ENCODE measurements around the gene PIGK. TPM values are rescaled to one million over a fixed set of nuclear protein-coding genes. Genes with fewer than 3 reads are reported as not detected.

PIGK gene
- total RNA-seq, 2 experiments from 2014 or later = 15.4 to 16.6 TPM

DNA sequence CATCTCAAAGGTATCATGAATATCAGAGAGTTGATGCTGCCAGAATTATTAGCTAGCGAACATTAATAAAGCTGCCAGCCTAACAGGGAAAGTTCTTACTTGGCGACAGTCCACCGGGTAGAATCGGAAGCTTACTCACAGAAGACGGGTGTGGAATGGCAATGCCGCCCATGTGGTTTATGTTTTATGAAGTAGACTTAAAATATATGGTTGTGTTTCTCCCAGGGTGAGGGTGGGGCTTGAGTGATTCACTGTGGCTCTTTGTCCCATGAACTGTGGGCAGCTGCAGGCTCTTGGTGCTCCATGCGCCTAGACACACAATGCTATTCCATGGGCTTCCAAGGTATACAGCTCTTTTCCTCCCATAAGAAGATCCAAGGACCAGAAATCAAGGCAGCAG, 162.7 kb downstream of the PIGK start:
- ChIA-PET POLR2A (no interaction called here), CTCF (no interaction called here)
- Mint-ChIP-seq H3K36me3 (ENCODE audit: low read depth) (no peaks in the 10 kb centered on the region), H3K4me1 (ENCODE audit: low read depth) (no peaks in the 10 kb centered on the region), H3K27me3 (no peaks in the 10 kb centered on the region), H3K4me3 (no peak overlapping the region), H3K9me3 (no peaks in the 10 kb centered on the region), H3K27ac (no peak overlapping the region)
- no peak for DNase-seq
- intact Hi-C loops (cut with micrococcal nuclease) = no loop called here
- no peak for ATAC-seq
- TF ChIP-seq, protein P1, sequence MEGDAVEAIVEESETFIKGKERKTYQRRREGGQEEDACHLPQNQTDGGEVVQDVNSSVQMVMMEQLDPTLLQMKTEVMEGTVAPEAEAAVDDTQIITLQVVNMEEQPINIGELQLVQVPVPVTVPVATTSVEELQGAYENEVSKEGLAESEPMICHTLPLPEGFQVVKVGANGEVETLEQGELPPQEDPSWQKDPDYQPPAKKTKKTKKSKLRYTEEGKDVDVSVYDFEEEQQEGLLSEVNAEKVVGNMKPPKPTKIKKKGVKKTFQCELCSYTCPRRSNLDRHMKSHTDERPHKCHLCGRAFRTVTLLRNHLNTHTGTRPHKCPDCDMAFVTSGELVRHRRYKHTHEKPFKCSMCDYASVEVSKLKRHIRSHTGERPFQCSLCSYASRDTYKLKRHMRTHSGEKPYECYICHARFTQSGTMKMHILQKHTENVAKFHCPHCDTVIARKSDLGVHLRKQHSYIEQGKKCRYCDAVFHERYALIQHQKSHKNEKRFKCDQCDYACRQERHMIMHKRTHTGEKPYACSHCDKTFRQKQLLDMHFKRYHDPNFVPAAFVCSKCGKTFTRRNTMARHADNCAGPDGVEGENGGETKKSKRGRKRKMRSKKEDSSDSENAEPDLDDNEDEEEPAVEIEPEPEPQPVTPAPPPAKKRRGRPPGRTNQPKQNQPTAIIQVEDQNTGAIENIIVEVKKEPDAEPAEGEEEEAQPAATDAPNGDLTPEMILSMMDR (IDR thresholded peaks at IDR 0.05) = no peak

DNA sequence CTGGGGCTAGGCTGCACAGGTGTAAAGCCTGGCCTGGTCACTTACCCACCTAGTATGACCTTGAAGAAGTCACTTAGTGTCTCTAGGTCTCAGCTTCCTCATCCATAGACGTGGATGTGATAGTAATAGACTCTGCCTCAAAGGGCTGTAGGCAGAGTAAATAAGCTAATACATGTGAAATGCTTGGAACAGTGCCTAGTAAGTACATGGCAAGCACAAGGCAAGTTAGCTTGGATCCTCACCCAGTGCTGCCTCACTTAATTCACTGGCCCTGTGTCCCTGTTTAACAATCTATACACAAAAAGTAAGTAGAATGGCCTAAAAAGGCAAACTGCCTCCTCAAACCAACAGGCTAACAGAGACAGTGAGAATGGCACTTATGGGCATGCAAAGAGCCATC, 167.8 kb downstream of the PIGK start:
- POLR2A ChIA-PET = no interaction called here
- no peak overlapping the region for H3K4me3 Mint-ChIP-seq

DNA sequence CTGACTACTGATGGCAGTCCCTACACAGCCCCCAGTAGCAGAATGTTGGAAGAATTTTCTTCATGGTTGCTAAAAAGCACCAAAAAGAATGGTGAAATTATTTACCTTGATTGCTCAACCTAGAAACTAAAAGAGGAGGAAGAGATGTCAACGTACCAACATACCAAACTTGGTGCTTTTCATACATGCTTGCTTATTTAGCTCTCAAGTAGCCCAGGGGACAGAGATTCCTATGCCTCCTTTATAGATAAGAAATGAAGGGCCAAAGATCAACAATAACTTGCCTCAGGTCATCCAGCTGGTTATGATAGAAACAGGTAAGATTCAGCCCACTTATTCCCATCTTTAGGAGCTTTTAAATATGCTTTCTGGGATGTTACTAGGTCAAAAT, 170.6 kb downstream of the PIGK start:
- Mint-ChIP-seq H3K9me3 (no peaks in the 10 kb centered on the region), H3K27me3 (no peaks in the 10 kb centered on the region), H3K4me3 (no peak overlapping the region), H3K27ac (no peak overlapping the region), H3K36me3 (ENCODE audit: low read depth) (no peaks in the 10 kb centered on the region), H3K4me1 (ENCODE audit: low read depth) (peaks cover 16% of the 10 kb centered on the region)
- TF ChIP-seq, protein P1 (IDR thresholded peaks at IDR 0.05) = no peak
- intact Hi-C loops (cut with micrococcal nuclease) = no loop called here
- DNase-seq (no peak), ATAC-seq (no peak)
- CTCF ChIA-PET = no interaction called here
- POLR2A ChIA-PET = no interaction called here

More for the DNA sequence above, 167.8 kb downstream of the PIGK start:
- TF ChIP-seq, protein P1 (IDR thresholded peaks at IDR 0.05) = no peak
- Mint-ChIP-seq H3K9me3 (no peaks in the 10 kb centered on the region), H3K27me3 (no peaks in the 10 kb centered on the region), H3K36me3 (ENCODE audit: low read depth) (no peaks in the 10 kb centered on the region), H3K27ac (no peak overlapping the region), H3K4me1 (ENCODE audit: low read depth) (peaks cover 16% of the 10 kb centered on the region)
- intact Hi-C loops (cut with micrococcal nuclease) = no loop called here
- ATAC-seq (no peak), DNase-seq (no peak)
- CTCF ChIA-PET = no interaction called here

GRCh38 chr1:77047978-77048614, 171.1 kb downstream of the PIGK start:
- intact Hi-C loops (cut with micrococcal nuclease) = no loop called here
- CTCF ChIA-PET = no interaction called here

DNA sequence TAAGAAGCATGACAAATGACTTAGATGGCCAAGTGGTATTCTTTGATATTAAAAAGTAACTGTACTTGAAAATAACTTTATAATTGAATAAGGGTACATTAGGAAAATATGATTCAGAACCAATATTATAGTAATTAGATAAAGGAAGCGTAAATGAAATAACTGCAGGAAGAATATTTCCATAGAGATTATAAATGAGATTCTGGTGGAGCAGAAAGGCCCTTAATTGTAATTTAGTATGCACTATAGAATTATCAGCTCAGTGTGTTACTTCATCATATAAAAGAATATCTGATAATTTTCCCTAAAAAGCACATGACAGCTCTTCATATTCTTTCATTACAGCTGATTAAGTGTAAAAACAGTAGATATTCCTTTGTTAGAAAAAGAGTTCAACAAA, 171.7 kb downstream of the PIGK start:
- ChIA-PET POLR2A (no interaction called here), CTCF (no interaction called here)
- Mint-ChIP-seq H3K4me1 (ENCODE audit: low read depth) (peaks cover 16% of the 10 kb centered on the region), H3K9me3 (no peaks in the 10 kb centered on the region), H3K27ac (no peak overlapping the region), H3K4me3 (no peak overlapping the region), H3K36me3 (ENCODE audit: low read depth) (no peaks in the 10 kb centered on the region), H3K27me3 (no peaks in the 10 kb centered on the region)
- DNase-seq (no peak), ATAC-seq (no peak)
- TF ChIP-seq, protein P1 (IDR thresholded peaks at IDR 0.05) = no peak
- intact Hi-C loops (cut with micrococcal nuclease) = no loop called here

More at GRCh38 chr1:77047978-77048614, 171.1 kb downstream of the PIGK start:
- Mint-ChIP-seq H3K27ac (no peak overlapping the region), H3K36me3 (ENCODE audit: low read depth) (no peaks in the 10 kb centered on the region), H3K4me1 (ENCODE audit: low read depth) (peaks cover 16% of the 10 kb centered on the region), H3K9me3 (no peaks in the 10 kb centered on the region), H3K4me3 (no peak overlapping the region), H3K27me3 (no peaks in the 10 kb centered on the region)
- POLR2A ChIA-PET = no interaction called here
- ATAC-seq (no peak), DNase-seq (no peak)
- TF ChIP-seq, protein P1 (IDR thresholded peaks at IDR 0.05) = no peak
